ENCODE data around the gene AGBL2. TPM values are rescaled to one million over a fixed set of nuclear protein-coding genes. Genes with fewer than 3 reads are reported as not detected.

Gene AGBL2
- total and polyA plus RNA-seq, 4 donors = 0.36 to 3.6 (median 2.4) TPM

DNA sequence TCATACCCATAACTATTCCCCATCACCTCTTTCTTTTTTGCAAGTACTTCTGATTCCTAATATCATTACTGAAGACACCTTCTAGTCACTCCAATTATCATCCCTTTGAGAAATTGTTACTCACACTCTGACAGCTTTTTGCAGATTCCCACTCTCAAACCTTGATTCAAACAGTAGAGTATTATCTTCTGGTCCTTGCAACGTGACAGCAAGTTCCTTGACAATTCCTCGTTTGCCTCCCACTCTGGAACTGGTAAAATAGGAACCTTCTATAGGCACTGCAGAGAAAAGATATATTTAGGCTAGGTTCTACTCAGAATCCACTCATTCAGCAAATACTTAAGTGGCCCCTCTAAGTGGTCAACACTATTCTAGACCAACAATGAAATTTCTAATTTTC lies 23.2 kb downstream of the AGBL2 start:
- TF ChIP-seq RXRA (IDR thresholded peaks at IDR 0.05) = no peak
- TF ChIP-seq GABPA (IDR thresholded peaks at IDR 0.05 in 1 of 2, conservative IDR thresholded peaks at IDR 0.05 in 1 of 2) = no peak
- no peak for TF ChIP-seq YY1 (IDR thresholded peaks at IDR 0.05)
- no peak for TF ChIP-seq FOXA1 (IDR thresholded peaks at IDR 0.05)
- TF ChIP-seq, protein P1, sequence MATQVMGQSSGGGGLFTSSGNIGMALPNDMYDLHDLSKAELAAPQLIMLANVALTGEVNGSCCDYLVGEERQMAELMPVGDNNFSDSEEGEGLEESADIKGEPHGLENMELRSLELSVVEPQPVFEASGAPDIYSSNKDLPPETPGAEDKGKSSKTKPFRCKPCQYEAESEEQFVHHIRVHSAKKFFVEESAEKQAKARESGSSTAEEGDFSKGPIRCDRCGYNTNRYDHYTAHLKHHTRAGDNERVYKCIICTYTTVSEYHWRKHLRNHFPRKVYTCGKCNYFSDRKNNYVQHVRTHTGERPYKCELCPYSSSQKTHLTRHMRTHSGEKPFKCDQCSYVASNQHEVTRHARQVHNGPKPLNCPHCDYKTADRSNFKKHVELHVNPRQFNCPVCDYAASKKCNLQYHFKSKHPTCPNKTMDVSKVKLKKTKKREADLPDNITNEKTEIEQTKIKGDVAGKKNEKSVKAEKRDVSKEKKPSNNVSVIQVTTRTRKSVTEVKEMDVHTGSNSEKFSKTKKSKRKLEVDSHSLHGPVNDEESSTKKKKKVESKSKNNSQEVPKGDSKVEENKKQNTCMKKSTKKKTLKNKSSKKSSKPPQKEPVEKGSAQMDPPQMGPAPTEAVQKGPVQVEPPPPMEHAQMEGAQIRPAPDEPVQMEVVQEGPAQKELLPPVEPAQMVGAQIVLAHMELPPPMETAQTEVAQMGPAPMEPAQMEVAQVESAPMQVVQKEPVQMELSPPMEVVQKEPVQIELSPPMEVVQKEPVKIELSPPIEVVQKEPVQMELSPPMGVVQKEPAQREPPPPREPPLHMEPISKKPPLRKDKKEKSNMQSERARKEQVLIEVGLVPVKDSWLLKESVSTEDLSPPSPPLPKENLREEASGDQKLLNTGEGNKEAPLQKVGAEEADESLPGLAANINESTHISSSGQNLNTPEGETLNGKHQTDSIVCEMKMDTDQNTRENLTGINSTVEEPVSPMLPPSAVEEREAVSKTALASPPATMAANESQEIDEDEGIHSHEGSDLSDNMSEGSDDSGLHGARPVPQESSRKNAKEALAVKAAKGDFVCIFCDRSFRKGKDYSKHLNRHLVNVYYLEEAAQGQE (IDR thresholded peaks at IDR 0.05) = no peak
- TF ChIP-seq, protein P2, sequence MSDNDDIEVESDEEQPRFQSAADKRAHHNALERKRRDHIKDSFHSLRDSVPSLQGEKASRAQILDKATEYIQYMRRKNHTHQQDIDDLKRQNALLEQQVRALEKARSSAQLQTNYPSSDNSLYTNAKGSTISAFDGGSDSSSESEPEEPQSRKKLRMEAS (IDR thresholded peaks at IDR 0.05) = no peak
- TF ChIP-seq SP1 (IDR thresholded peaks at IDR 0.05) = no peak
- TF ChIP-seq NR2F2 (IDR thresholded peaks at IDR 0.05) = no peak
- TF ChIP-seq RAD21 (IDR thresholded peaks at IDR 0.05) = no peak
- no peak for TF ChIP-seq EGR1 (IDR thresholded peaks at IDR 0.05; ENCODE audit: low read depth in 2 of 2)
- TF ChIP-seq, protein P3, sequence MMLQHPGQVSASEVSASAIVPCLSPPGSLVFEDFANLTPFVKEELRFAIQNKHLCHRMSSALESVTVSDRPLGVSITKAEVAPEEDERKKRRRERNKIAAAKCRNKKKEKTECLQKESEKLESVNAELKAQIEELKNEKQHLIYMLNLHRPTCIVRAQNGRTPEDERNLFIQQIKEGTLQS (IDR thresholded peaks at IDR 0.05) = no peak
- TF ChIP-seq, protein P4, sequence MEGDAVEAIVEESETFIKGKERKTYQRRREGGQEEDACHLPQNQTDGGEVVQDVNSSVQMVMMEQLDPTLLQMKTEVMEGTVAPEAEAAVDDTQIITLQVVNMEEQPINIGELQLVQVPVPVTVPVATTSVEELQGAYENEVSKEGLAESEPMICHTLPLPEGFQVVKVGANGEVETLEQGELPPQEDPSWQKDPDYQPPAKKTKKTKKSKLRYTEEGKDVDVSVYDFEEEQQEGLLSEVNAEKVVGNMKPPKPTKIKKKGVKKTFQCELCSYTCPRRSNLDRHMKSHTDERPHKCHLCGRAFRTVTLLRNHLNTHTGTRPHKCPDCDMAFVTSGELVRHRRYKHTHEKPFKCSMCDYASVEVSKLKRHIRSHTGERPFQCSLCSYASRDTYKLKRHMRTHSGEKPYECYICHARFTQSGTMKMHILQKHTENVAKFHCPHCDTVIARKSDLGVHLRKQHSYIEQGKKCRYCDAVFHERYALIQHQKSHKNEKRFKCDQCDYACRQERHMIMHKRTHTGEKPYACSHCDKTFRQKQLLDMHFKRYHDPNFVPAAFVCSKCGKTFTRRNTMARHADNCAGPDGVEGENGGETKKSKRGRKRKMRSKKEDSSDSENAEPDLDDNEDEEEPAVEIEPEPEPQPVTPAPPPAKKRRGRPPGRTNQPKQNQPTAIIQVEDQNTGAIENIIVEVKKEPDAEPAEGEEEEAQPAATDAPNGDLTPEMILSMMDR (IDR thresholded peaks at IDR 0.05; ENCODE audit: low read depth, low read length, missing input control) = no peak
- no peaks in the 10 kb centered on the region for H3K9me3 ChIP-seq (ENCODE audit: control insufficient read depth in 4 of 4, low read length in 3 of 4)
- no peaks in the 10 kb centered on the region for H3K27me3 ChIP-seq (ENCODE audit: control insufficient read depth in 4 of 4, insufficient read depth in 4 of 4, low read length in 3 of 4)
- no peak overlapping the region for H3K9ac ChIP-seq (ENCODE audit: low read depth in 1 of 2, low read length in 2 of 2)
- peaks cover 0 to 5% (median 5%) of the 10 kb centered on the region in 4 donors for H3K36me3 ChIP-seq (ENCODE audit: control insufficient read depth in 4 of 4, insufficient read depth in 3 of 4, low read depth in 1 of 4, low read length in 3 of 4)
- H3K4me1 ChIP-seq (ENCODE audit: control insufficient read depth in 4 of 4, insufficient read depth in 4 of 4, low read length in 3 of 4) = no peaks in the 10 kb centered on the region
- 76% methylated on average over 2 of the region's 2 CpGs for WGBS
- H3K27ac ChIP-seq (ENCODE audit: low read depth in 1 of 2, low read length in 2 of 2) = no peak overlapping the region
- no peak overlapping the region for H3K4me3 ChIP-seq (ENCODE audit: low read depth in 1 of 3, low read length in 3 of 3)
- DNase-seq (ENCODE audit: low spot score) = no peak

DNA sequence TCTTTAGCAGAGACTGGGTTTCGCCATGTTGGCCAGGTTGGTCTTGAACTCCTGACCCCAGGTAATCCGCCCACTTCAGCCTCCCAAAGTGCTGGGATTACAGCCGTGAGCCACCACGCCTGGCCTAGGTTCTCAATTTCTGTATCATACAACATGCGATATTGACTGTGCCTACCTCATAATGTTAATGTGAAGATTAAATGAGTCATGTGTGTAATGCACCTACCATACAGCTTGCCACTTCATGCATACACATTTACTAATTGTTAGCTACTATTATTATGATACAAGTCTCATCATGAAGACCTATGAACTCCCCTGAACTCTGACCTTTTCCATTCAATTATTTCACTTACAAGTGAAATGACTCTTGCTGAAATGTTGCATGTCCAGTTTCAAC lies 25.7 kb downstream of the AGBL2 start:
- Histone ChIP-seq H3K4me3 (ENCODE audit: low read depth in 1 of 3, low read length in 3 of 3) (no peak overlapping the region), H3K27me3 (ENCODE audit: control insufficient read depth in 4 of 4, insufficient read depth in 4 of 4, low read length in 3 of 4) (no peaks in the 10 kb centered on the region), H3K36me3 (ENCODE audit: control insufficient read depth in 4 of 4, insufficient read depth in 3 of 4, low read depth in 1 of 4, low read length in 3 of 4) (peaks cover 0 to 5% (median 5%) of the 10 kb centered on the region in 4 donors), H3K4me1 (ENCODE audit: control insufficient read depth in 4 of 4, insufficient read depth in 4 of 4, low read length in 3 of 4) (peaks cover 0 to 1% (median 0%) of the 10 kb centered on the region in 4 donors), H3K9ac (ENCODE audit: low read depth in 1 of 2, low read length in 2 of 2) (no peak overlapping the region), H3K27ac (ENCODE audit: low read depth in 1 of 2, low read length in 2 of 2) (no peak overlapping the region), H3K9me3 (ENCODE audit: control insufficient read depth in 4 of 4, low read length in 3 of 4) (no peaks in the 10 kb centered on the region)
- WGBS = 92% methylated on average over 5 of the region's 5 CpGs
- DNase-seq (ENCODE audit: low spot score) = no peak
- TF ChIP-seq RAD21 (IDR thresholded peaks at IDR 0.05) (no peak), JUND (IDR thresholded peaks at IDR 0.05) (no peak), FOXA1 (IDR thresholded peaks at IDR 0.05) (no peak), YY1 (IDR thresholded peaks at IDR 0.05) (no peak), EGR1 (IDR thresholded peaks at IDR 0.05; ENCODE audit: low read depth in 2 of 2) (no peak), FOXA2 (IDR thresholded peaks at IDR 0.05) (no peak), NR2F2 (IDR thresholded peaks at IDR 0.05) (no peak), GABPA (IDR thresholded peaks at IDR 0.05 in 1 of 2, conservative IDR thresholded peaks at IDR 0.05 in 1 of 2) (no peak), HNF4A (conservative IDR thresholded peaks at IDR 0.05) (no peak), TAF1 (conservative IDR thresholded peaks at IDR 0.05) (no peak), HNF4G (IDR thresholded peaks at IDR 0.05) (no peak), SP1 (IDR thresholded peaks at IDR 0.05) (no peak), RXRA (IDR thresholded peaks at IDR 0.05) (no peak)
- TF ChIP-seq, protein P5, sequence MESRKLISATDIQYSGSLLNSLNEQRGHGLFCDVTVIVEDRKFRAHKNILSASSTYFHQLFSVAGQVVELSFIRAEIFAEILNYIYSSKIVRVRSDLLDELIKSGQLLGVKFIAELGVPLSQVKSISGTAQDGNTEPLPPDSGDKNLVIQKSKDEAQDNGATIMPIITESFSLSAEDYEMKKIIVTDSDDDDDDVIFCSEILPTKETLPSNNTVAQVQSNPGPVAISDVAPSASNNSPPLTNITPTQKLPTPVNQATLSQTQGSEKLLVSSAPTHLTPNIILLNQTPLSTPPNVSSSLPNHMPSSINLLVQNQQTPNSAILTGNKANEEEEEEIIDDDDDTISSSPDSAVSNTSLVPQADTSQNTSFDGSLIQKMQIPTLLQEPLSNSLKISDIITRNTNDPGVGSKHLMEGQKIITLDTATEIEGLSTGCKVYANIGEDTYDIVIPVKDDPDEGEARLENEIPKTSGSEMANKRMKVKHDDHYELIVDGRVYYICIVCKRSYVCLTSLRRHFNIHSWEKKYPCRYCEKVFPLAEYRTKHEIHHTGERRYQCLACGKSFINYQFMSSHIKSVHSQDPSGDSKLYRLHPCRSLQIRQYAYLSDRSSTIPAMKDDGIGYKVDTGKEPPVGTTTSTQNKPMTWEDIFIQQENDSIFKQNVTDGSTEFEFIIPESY (IDR thresholded peaks at IDR 0.05) = no peak
- TF ChIP-seq, protein P2 (IDR thresholded peaks at IDR 0.05) = no peak
- TF ChIP-seq, protein P1 (IDR thresholded peaks at IDR 0.05) = no peak

Data from liver (tissue), 9 donors.